Thyroid gland (tissue), 4 donors: ENCODE data around the gene BRSK2.

ENCODE experiments used
- POLR2A ChIP-seq, 2 donors: fragments of 450-650 bp; IDR thresholded peaks; one replicate each; pipeline ENCODE4 v1.6.1; 2017; ENCODE audit warnings: antibody characterized with exemption in 2 of 2, mild to moderate bottlenecking in 2 of 2, moderate library complexity in 1 of 2
- TF ChIP-seq, protein P1 (sequence below), 6 experiments: fragments of 200-600 bp in 3 of 6; fragments of 450-650 bp in 3 of 6; sonication (generic) in 3 of 6; IDR thresholded peaks; one replicate each; pipeline ENCODE4 v1.5.1; 2016 to 2019; ENCODE audit warnings: antibody characterized with exemption in 6 of 6, mild to moderate bottlenecking in 2 of 6, inconsistent platforms in 1 of 6, moderate library complexity in 1 of 6

DNA sequence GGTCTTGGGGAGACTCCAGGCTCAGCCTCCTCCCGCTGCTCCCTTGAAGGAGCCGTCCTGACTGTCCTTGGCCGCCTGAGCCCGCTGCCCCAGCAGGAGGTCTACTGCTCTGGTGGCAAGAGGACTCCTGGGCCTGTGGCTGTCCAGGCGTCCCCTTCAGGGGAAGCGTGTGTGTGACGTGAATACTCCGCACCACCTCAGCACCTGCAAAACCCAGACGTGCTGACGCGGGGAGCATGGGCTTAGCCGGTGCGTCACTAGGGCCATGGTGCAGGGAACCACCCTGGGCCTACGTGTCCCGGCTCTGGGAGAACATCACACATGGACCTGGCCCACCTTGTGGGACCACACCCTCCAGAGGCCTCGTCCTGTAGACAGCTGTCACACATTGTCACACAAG, 30.2 kb upstream of the BRSK2 start:
- TF ChIP-seq, protein P1, sequence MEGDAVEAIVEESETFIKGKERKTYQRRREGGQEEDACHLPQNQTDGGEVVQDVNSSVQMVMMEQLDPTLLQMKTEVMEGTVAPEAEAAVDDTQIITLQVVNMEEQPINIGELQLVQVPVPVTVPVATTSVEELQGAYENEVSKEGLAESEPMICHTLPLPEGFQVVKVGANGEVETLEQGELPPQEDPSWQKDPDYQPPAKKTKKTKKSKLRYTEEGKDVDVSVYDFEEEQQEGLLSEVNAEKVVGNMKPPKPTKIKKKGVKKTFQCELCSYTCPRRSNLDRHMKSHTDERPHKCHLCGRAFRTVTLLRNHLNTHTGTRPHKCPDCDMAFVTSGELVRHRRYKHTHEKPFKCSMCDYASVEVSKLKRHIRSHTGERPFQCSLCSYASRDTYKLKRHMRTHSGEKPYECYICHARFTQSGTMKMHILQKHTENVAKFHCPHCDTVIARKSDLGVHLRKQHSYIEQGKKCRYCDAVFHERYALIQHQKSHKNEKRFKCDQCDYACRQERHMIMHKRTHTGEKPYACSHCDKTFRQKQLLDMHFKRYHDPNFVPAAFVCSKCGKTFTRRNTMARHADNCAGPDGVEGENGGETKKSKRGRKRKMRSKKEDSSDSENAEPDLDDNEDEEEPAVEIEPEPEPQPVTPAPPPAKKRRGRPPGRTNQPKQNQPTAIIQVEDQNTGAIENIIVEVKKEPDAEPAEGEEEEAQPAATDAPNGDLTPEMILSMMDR (IDR thresholded peaks at IDR 0.05): no peak
- no peak for TF ChIP-seq POLR2A (IDR thresholded peaks at IDR 0.05)
